Midbrain (tissue), 1 donor: Measurements from ENCODE around the gene IPO5.
"Not testable (repeated sequence)": the region's sequence is repeated elsewhere in the genome, so short reads cannot be mapped to it uniquely, and the experiment has no call there.

Experiments
- DNase-seq: peaks from one replicate; lab custom pipeline; 2025; lab: John Stamatoyannopoulos, UW

Gene IPO5

GRCh38 chr13:98014766-98015165, 61.3 kb downstream of the IPO5 start:
- DNase-seq, result no peak

DNA sequence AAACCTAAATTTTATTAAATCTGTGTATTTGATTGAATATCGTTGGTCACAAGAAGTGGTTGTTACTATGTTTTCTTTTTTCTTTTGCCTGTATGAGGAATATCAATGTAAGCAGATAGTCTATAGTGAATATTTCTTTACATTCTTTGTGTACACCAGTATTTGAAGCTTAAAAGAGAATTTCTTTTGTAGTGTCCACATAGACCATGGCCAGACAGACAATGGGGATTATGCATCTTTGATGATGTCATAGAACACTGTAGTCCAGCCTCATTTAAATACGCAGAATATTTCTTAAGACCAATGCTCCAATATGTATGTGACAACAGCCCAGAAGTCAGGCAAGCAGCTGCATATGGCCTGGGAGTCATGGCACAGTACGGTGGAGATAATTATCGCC, 64.8 kb downstream of the IPO5 start:
- DNase-seq, result no peak

GRCh38 chr13:98019186-98019585, 65.7 kb downstream of the IPO5 start:
- no peak for DNase-seq

DNA sequence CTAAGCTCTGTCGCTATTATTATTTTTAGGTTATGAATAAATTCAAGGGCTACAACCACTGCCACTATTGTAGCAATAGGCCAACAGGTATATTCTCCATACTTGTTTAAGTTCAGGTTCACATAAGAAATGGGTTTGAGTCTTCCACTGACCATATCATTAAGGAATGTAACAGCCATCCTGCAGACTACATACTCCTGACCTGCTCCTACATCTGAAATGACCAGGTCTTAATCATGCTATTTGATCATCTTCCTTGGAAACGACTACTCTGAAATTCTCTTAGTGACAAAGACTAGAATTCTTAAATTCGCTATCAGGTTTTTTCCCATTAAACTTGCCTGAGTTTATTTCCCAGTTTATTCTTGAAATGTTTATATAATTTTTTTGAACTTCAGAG, 66.8 kb downstream of the IPO5 start:
- no peak for DNase-seq

GRCh38 chr13:98022210-98022609, 68.7 kb downstream of the IPO5 start:
- peak; percentile 69 for DNase-seq

DNA sequence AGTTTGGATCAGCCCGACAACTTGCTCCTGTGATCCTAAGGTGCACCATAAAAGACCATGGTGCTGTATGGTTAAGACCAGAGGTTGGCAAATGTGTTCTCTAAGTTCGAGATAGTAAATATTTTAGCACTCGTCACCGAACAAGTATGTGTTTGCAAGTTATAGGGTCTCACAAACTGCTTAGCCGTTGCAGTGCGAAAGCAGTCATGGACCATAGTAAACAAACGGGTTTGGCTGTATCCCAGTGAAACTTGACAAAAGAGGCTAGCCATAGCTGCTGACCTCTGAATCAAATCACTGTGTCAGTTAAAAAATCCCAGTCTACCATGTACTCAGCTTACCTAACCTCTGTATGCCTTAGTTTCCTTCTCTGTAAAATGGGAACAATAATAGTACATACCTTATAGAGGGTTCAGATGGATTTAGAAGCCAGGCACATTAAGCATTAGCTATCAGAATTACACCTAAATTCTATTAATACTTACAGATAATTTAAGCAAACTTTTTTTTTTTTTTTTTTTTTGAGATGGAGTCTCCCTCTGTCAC, 72.1 kb downstream of the IPO5 start:
- no peak for DNase-seq

- no peak for DNase-seq
Measured at GRCh38 chr13:98026457-98026857, 73.0 kb downstream of the IPO5 start.

DNA sequence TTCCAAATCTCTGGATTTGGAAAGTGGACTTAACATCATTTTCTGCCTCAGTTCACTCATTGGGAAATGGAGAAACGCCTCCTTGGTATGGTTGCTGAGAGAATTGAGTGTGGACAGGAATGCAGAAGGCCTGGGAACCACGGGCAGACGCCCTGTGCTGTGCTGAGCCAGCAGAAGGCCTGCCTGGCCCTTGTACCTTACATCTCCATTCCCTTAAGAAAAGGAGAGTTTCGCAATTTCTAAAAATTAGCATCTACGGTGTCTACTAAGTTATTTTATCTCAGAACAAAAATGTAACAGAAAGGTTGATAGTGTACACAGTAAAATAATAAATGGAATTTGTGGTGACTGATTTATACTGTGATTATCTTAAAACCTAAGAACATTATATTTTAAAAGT, 78.7 kb downstream of the IPO5 start:
- no peak for DNase-seq

DNA sequence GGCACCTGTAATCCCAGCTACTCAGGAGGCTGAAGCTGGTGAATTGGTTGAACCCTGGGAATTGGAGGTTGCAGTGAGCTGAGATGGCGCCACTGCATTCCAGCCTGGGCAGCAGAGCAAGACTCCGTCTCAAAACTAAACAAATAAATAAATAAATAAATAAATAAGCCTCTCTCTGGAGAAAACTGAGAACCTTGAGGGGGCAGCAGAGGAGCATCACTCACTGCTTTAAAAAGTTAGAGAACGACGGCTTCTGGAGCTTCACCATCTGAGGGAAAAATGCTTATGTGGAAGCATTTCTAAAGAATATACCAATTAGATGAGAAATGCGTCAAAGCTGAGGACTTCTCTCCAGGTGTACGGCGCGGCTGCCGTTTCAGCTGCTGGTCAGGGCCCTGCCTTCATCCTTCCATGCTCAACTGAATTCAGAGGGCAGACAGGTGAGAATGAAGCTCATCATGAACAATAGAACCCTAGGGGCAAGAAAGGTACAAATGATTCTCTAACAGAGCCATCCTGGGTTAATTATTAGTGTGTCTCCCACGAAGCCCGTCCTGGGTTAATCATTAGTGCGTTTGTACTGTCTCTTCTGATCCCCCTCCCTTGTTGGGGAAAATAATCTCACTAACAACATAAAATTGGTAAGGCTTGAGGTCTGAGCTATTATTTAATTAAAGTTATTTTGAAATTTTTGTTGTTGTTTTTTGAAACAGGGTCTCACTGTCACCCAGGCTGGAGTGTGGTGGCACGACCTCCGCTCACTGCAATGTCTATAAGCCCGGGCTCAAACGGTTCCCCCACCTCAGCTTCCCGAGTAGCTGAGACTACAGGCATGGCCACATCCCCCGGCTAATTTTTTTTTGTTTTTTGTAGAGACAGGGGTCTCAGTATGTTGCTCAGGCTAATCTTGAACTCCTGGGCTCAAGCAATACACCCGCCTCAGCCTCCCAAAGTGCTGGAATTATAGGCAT, 80.1 kb downstream of the IPO5 start:
- peak; percentile 19 for DNase-seq

DNA sequence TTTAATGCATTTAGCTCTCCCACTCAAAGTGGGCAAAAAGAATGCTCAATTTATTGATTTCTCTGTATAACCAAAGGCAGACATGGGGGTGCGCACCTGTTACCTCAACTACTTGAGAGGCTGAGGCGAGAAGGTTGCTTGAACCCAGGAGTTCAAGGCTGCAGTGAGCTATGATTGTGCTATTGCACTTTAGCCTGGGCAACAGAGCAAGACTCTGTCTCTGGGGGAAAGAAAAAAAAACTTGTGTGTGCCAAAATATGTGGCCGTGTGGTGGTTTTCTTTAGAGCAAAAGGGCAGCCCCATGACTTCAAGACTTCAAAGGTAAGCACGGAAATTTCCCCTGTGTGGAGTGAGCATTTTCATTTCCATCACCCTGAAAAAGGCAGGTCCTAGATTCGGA, 81.9 kb downstream of the IPO5 start:
- no peak for DNase-seq

DNA sequence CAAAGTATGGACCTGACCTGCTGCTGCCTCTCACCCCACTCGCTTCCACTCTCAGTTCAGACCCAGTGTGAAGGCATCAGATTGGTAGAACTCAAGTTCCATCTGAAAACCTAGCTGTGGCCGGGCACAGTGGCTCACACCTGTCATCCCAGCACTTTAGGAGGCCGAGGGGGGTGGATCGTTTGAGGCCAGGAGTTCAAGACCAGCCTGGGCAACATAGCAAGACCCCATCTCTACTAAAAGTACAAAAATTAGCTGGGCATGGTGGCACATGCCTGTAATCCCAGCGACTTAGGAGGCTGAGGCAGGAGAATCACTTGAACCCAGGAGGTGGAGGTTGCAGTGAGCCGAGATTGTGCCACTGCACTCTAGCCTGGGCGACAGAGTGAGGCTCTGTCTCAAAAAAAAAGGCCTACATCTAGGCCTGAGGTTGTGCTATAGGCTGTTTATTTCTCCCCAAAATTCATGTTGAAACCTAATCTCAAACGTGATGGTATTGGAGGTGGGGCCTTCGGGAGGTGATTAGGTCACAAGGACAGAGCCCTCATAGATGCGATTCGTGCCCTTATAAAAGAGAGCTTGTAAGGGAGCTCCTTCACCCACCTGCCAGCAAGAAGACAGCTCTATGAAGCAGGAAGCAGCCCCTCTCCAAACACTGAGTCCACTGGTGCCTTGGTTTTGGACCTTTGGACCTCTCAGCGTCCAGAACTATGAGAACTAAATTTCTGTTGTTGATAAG, 83.3 kb downstream of the IPO5 start:
- DNase-seq, result not testable (repeated sequence)

- no peak for DNase-seq
Measured at GRCh38 chr13:98039261-98039660, 85.8 kb downstream of the IPO5 start.

- no peak for DNase-seq
Measured at GRCh38 chr13:98039964-98040363, 86.5 kb downstream of the IPO5 start.

DNA sequence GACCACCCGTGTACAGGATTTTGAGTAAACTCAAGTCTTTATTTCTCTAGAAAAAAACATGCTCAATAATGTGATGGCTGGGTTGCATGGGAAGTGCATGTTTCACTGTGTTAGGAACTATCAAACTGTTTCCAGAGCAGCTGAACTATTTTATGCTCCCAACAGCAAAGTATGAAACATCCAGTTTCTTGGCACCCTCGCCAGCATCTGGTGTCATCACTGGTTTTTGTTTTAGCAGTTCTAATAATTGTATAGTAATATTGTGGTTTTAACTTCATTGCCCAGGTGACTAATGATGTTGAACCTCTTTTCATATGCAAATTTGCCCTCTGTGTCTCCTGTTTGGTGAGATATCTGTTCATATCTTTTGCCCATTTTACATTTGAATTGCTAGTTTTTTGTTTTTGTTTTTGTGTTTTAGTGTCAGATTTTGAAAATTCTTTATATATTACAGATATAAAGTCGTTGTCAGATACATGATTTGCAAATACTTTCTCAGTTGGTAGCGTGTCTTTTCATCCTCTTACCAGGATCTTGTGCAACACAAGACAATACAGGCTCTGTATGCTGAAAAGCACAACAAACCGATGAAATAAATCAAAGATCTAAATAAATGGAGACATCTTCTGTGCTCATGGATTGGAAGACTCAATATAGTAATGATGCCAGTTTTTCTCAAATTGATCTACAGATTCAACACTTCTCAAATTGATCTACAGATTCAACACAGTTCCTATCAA, 87.8 kb downstream of the IPO5 start:
- no peak for DNase-seq

GRCh38 chr13:98044301-98044700, 90.8 kb downstream of the IPO5 start:
- no peak for DNase-seq

- not testable (repeated sequence) for DNase-seq
Measured at GRCh38 chr13:98047785-98048184, 94.3 kb downstream of the IPO5 start.

- no peak for DNase-seq
Measured at GRCh38 chr13:98048265-98048664, 94.8 kb downstream of the IPO5 start.

DNA sequence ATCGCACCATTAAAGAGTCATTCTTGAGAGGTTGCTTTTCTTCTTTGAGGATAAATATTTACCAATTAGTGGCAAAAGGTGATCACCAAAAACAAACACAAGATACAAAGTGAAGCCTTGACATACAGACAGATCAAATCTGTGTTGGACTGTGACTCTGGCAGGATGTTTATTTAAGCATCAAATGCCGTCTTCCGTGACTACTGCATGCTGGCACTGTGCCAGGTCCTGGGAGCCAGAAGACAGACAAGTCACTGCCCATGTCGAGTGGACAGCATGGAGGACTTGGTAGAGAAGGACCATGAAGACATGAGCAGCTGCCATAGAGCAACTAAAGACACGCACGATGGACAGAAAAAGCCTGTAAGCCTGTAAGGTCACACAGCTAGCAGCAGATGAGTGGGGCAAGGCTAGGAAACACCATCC, 96.6 kb downstream of the IPO5 start:
- DNase-seq, result no peak

DNA sequence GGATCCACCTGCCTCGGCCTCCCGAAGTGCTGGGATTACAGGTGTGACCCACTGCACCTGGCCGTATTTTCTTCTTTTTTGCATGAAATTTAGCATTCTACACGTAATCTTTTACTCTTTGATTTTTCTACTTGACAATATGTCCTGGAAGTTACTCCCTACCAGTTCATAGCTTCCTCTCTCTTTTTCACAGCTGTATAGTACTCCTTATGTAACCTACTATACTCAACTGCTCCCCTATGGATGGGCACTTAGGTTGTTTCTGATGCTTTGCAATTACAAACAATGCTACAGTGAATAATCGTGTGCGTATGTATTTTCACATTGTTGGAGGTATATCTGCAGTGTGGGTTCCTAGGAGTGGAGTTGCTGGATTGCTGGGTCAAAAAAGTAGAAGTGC, 98.9 kb downstream of the IPO5 start:
- no peak for DNase-seq

- no peak for DNase-seq
Measured at GRCh38 chr13:98054301-98054700, 100.8 kb downstream of the IPO5 start.

DNA sequence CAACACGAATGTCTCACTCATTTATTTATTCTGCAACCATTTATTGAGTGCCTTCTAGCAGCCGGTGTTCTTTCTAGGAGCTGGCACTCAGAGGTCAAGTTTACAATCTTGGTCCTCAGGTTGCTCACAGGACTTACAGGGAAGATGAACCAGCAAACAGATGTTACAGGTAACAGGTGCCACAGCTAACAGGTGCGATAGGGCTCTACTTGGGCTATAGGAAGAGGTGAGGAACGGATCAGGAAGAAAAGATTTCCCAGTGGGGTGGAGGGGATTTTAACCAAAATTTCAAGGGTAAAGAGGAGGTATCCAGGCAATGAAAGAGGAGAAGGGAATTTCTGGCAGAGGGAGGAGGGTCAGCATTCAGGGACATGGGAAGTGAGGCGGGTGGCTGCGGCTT, 102.1 kb downstream of the IPO5 start:
- DNase-seq, result no peak

DNA sequence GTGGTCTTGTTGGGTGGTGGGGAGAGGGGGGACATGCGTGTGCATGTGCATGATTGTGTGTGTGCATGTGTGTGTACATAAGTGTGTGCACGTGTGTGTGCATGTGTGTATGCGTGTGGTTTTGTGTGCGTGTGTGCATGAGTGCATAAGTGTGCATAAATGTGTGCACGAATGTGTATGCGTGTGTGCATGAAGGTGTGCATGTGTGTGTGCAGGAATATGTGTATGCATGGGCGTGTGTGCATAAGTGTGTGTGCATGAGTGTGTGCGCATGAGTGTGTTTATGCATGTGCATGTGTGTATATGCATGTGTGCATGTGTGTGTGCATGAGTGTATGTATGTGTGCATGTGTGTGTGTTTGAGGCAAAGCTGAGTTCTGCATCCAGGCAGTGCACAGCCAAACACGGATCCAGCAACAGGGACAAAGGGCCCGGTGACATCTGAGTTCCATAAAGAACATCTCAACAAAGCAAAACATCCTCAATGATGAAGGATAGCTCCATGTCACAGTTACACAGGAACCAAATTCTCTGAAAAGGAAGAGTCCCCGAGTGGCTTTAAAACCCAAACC, 103.5 kb downstream of the IPO5 start:
- DNase-seq, result no peak
